NCI-H1417 treated with DMSO at 0.1 percent for 48 hours (cell line): ENCODE measurements around the gene LMF2.
A peak's percentile ranks its signal among the peaks of the same experiment; 100 is the strongest.

Source experiments
- DNase-seq: peaks from one replicate; lab custom pipeline; 2025; lab: John Stamatoyannopoulos, UW

LMF2 gene

DNA sequence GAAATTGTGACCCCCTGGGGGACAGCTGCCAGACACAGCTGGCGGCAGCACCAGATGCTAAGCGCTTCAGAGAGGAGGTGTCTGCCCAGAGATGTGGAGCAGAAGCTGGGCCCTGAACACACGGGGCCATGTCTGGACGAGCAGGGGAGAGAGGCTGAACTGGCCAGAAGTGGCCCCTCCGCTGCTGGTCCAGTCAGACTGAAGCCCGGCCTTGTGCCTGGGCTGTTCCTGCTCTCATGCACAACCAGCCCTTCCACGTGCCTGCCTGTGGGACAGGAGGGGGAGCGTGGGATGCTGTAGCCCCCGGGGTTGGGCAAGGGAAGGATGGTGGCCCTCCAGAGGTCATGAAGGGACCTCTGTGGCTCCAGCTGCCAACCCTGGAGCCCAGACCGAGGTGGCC is 24.4 kb downstream of the LMF2 start:
- no peak for DNase-seq

DNA sequence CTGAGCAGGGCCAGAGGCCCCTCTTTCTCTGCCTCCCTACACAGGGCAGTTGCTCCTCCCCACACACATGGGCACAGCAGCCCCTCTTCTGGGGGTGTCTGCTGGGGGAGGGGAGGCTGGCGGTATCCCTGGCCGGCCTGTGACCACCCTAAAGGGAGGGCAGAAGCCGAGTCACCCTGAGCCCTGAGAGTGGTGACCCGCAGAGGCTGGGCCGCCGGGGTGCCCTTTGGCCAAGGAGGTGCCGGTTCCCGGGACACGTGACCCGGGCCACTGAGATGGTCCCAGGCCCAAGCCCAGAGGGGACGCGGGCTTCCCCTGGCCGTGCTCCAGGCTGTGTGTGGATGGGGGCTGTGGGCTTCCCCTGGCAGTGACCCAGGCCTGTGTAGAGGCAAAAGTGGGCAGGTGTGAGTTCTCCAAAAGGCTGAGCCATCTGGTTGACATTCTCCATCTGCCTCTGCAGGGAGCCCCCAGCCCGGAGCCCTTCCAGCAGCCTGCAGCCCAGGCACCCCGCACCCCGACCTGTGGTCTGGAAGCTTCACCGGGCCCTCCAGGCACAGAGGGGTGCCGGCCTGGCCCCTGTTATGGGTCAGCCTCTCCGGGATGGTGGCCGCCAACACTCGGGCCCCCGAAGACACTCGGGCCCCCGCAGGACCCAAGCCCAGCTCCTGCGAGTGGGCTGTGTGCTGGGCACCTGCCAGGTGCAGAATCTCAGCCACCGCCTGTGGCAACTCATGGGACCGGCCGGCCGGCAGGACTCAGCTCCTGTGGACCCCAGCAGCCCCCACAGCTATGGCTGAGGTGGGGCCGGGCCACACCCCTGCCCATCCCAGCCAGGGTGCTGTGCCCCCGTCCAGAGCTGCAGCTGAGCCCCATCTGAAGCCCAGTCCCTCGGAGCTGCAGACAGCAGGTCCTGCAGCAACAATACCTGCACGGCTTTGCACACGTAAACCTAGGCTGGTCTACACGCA is 25.1 kb downstream of the LMF2 start:
- DNase-seq = no peak

DNA sequence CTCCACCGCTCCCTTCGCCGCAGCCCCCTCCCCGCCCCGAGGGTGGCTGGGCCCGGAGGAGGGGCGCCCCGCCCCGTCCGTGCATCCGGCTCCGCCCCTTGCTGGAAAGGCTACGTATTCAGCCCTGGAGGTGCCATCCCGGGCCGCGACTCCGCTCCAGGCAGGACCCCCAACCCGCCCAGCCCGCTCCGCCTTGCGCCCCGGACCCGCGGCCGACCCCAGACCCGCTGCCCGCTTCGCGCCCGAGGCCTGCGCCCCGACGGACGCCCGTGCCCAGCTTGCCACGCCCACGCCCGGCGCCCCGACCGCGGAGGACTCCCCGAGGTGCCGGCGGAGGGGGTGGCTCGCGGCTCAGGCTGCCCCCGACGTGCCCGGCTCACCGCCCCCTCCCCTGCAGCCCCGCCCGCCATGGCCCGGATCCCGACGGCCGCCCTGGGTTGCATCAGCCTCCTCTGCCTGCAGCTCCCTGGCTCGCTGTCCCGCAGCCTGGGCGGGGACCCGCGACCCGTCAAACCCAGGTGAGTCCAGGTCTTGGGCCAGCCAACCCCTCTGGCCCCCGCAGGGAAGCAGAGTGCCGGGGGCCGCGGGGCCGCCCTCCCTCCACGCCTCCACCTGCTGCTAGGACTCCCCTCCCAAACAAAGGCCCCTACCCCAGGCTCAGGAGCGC is 25.9 kb downstream of the LMF2 start, which contains the start of gene ADM2:
Gene ADM2, plus strand, starts transcription at position 104 of the 667 bp plus-strand sequence. Its CDS starts 305 bp downstream, at position 409.
- no peak for DNase-seq

DNA sequence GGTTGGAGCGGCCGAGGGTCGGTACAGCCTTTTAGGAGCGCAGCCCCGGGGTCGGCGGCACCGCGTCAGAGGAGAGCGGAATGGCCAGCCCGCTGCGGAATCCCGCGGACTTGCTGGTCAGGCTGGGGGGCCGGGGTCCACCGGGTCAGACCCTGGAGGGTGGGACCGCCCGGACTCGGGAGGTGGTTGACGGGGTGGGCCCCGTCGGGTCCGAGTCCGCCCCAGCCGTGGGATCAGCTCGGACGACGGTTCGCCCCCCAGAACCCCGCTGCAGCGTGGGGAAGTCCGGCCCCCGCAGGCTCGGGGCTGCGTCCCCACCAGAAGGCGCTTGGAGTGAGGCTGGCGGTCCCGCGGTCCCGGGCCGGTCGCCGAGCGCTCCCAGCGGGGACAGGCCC is 26.5 kb downstream of the LMF2 start:
- DNase-seq = no peak

DNA sequence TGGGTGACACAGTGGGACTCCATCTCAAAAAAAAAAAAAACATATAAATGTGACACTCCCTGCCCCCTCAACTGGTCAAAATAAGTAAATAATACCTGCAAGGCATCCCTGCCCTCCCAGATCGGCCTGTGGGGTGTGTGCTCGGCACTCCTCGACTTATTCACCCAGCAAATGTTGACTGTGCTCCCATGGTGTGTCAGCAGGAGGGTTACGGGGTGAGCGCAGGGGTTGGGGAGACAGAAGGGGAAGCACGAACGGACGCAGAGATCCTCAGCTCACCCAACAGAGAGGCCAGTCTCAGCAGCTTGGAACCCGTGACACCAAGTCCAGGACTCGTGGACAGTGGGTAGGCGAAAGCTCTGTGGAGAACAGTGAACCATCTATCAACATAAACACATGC is 27.8 kb downstream of the LMF2 start:
- DNase-seq = no peak

DNA sequence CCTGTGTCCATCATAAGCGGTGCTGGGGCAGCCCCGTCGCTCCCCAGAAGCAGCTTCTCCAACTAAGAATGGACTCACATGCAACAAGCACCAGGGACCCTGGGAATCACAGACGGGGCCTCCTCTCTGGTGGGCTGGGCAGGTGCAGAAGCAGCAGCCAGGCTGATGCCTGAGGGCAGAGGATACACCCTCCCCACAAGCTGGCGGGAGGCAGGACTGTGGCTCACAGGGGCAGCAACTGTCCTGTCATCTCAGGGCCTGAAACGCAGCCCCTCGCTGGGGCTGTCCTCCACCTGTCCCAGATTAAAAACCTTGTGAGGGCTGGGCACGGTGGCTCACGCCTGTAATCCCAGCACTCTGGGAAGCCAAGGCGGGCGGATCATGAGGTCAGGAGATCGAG is 29.6 kb downstream of the LMF2 start:
- DNase-seq = no peak

DNA sequence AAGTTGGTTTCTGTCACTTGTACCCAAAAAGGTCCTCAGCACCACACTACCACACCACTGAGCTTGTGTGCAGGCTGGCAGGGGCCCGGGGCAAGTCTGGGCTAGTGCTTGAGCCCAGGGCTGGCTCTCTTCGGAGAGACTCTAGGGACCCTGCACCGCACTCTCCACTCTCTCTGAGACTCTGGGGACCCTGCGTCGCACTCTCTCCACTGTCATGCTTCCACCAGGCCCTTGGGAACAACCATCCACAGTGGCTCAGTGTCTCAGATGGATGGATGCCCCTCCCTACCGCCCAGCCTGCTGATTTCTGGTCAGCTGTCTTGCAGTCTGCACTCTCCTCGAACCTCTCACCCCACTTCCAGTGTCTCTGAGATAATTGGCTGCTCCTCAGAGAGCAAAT is 30.6 kb downstream of the LMF2 start:
- DNase-seq = no peak

DNA sequence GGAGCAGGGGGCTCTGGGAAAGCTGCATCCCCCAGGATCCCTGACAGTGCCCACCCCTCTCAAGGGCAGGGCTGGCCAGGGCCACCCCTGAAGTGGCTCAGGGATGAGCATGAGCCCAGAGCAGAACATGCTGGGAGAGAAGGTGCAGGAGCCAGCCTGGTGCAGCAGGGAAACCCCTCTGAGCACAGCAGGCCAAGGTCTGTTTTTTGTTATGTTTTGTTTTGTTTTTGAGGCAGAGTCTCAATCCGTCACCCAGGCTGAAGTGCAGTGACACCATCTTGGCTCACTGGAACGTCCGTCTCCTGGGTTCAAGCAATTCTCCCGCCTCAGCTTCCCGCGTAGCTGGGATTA is 31.9 kb downstream of the LMF2 start:
- DNase-seq = no peak

DNA sequence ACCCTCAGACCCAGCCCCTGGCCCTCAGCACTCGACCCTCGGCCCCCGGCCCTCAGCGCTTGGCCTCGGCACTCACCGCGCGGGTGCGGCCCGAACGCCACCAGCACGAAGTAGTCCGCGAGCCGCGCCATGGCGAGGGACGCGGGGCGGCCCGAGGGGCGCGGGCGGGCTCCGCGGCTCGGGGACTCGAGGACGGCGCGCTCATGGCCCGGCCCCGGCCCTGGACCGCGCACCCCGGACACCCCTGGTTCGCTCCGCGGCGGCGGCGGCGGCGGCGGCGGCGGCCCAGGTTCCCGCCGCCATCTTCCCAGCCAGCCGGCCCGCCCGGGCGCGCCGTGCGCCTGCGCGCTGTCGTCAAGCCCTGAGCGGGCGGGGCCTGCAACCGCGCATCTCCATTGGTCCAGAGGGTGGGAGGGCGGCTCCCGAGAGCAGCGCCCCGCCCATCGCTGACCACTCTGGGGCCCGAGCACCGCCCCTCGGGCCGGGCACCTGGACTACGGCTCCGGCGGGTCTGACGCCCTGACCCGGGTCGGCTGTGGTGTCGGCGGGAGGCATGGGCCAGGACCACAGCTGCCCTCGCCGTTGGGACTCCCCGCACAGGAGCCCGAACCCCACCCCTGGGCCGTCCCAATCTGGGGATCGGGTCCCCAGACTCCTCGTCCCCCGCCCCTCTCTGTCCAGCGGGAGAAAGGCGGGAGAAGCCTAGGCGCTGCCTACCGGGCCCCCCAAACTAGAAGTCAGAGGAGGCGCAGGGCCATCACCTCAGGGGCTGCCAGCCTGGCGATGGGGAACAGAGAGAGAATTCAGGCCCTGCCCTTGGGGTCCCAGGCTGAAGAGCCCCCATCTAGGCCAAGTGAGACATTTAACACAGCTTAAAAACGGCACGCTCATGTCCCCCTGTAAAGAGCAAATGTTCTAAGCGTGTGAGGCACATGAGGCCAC is 32.5 kb downstream of the LMF2 start, which contains the start of gene SBF1:
Gene SBF1, minus strand, starts transcription at position 326 of the 942 bp plus-strand sequence. Its CDS starts 195 bp downstream, at position 131.
- DNase-seq = peak; percentile 22

DNA sequence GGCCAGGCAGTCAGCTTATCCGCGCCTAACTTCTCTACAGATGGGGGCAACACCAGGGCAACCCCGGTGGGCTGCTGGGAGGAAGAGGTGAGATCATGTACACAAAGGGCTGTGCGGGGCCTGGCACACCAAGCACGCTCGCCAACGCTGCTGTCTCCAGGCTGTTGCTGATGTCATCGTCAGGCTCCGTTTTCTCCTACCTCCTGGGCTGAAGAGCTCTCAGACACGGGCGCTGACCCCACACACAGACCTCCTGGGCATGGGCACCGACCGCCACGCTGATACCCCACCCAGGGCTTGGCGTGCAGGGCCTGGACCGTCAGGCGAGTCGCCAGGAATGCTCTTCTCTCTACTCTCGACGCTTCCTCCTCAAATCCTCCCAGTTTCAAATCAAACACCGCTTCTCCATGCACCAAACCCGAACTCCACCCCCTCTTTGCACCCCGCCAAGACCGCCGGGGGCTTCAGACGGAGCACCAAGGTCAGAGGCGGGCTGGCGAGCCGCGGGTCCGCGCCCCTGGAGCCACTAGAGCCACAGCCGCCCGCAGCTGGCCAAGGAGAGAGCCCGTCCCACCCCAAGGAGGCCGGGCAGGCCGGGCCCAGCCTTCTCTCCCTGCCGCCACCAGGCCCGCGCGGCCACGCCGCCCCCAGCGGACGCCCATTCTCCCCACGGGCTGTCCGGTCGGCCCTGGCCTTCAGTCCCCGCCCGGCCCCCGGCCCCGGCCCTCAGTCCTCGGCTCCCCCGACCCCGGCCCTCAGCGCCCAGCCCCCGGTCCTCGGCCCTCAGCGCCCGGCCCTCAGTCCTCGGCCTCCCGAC is 33.4 kb downstream of the LMF2 start:
- no peak for DNase-seq

DNA sequence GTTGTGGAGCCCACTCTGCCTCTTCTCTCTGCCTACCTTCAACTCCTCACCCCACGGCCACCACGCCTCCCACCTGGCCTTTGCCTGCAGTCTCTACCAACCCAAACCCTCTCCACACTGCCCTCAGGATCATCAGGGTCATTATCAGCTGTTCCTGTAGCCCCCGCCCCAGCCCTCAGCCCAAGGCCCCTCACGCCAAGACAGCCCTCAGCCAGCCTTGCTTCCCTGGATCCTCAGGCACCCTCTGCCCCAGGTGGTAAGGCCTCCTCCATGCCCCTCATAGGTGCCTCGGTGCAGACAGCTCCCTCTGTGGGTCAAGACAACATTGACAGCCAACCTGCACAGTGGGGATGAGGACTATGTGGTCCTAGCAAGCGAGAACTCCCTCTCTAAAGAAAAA is 34.4 kb downstream of the LMF2 start:
- DNase-seq = no peak

DNA sequence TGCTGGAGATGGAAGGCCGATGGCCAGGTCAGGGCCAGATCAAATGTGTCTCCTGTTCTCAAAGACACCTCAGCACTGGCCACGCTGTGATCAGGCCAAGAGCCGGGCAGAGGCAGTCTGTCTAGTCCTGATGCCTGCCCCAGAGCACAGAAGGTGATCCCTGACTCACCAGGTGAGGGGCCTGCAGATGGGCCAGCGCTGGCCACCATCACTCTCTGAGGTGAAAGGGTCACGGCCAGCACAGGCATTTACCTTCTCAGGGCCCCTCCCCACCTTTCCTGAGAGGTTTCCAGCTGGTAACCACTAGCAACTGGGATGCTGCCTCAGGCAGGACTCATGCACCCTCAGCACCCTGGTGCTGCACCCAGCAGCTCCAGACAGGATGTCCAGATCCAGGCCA is 35.5 kb downstream of the LMF2 start:
- no peak for DNase-seq

DNA sequence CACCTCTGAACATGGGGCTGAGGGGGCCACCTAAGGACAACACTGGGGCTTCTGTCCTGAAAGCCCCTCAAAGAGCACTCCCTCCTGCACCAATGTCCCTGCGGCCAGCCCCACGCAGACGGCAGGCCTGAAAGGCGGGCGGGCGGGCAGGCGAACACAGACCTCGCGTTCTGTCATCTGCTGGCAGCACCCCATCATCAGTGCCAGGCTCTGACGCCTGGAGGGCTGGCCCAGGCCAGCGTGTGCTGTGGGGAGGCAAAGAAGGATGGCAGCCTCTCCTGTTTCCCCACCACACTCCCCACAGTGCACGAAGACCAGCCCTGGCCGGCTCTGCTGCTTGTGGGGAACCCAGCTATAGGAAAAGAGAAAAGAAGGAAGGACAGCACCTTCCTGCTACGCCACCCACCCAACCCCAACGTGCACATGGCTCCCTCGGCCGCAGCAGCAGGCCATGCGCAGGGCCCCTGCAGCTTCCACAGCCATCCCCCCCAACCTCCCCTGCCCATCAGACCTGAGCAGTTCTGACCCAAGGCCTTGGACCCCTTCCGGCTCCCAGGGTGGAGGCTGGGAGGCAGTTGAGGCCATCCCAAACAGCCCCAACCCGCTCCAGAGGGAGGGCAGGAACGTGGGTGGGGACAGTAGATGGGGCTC is 36.2 kb downstream of the LMF2 start:
- no peak for DNase-seq

DNA sequence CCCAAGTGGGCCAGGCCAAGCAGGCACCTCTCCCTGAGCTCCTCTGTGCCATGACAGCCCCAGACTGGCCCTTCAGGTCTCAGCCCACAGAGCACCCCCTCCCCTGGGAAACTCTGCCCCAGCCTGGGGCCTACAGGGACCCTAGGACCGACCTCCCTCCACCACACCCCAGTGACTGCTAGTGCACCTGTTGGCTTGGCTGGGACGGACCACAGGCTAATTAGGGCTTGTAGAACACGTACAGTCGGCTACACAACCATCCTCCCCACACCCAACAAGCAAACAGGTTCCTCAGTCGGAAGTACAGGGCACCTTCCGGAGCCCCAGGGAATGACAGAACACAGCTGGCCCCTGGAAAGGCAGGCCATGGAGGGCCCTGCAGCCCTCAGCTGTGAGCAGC is 37.0 kb downstream of the LMF2 start:
- no peak for DNase-seq

DNA sequence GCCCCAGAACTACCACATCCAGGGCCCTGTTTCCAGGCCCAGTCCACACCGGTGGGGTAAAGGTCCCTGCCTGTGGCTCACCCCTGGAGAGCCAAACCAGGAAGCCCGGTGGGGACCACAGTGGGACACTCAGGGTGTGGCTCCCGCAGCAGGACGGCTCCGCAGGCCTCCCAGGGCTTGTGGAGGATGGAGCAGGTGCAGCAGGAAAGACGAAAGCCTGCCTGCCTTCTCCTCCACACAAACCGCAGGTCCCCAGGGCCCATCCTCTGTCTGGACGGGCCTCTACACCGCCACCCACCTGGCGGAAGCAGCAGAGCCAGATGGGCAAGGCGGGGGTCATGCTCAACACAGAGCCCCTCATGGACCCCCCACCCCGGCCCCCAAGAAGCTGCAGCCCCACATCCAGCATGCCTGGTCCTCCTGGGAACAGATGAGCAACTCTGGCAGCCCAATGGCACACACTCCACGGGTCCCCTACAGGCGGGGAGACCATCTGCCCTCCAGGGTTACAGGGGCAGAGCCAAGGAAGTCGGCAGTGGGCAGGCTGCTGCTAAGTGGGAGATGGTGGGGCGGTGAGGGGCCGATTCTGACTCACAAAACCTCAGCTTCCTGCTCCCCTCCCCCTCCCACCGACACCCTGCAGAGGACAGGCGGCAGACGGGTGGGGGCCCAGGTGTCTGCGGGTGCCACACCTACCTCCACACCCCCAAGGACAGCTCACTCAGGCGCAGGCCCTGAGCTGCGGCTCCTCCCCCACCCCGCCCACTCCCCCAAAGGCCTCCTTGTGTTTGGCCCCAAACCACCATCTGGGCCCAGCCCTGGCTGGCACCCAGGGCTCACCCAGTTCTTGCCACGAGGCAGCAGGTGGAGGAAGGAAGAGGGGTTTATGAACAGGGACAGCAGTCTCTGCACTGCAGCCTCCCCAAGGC is 37.9 kb downstream of the LMF2 start:
- no peak for DNase-seq

DNA sequence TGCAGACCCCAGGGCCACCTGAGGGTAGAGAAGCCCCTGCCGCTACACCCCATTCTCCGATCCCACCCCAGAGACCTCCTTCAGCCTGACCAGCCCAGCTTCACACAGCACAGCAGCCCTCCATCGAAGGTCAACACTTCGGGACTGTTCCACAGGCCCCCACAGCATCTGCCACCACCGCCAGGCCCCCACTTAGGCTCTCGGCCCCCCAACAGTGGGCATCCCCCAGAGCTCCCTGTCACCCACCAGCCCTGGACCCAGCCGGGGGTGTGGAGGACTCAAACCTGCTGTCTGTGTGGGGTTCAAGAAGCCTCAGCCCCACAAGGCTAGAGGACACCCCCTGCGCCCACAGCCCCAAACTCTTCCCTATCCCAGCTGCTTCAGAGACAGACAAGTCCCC is 38.9 kb downstream of the LMF2 start:
- DNase-seq = no peak

DNA sequence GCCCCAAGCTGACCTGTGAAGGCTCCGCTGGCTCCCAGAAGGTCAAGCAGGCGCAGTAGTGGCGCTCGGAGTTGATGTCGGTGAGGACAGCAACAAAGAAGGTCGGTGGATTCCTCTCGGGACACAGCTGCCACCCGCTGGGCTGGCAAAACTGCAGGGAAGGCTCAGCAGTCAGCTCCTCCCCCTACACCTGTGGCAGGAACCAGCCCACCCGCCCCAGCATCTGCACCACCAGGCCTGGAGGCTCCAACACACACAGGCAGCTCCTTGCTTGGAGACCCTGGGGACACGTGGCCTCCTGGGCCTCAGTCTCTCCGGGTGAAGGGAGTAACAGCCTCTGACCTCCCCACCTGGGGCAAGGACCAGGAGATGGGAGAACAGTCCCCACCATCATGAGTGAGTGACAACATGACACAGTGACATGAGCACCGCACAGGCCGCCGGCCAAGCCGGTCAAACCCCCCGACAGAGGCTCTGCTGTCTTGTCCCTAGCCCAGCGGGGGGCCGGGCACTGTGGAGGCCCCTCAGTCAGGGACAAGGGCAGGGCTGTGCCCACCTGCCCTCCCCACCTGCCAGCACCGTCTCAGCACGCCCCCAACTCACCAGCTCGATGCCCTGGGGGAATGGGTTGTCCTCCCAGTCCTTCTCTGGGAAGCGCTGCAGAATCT is 39.6 kb downstream of the LMF2 start:
- no peak for DNase-seq

DNA sequence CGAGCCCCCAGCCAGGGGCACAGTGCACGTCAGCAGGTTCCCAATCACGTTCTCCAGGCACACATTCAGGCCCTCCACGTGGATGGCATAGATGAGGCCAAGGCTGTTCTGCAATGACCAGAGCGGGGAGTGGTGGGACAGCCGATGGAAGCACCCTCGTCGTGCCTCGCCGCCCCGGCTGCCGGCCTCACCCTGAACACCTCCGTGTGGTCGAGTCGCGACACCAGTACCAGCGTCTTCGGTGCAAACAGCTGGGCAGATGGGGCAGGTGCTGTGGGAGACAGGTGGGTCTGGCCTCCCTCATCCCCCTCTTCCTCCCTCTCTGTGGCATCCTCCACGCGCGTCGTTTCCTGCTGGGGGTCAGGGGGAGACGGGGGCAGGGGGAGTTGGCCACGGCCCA is 40.2 kb downstream of the LMF2 start:
- no peak for DNase-seq
